Erythroblast (primary cell): ENCODE measurements around the gene MEIS1.

Experiments used
- GATA1 ChIP-seq: IDR thresholded peaks from 2 replicates; pipeline ENCODE4 v1.6.1; 2011; ENCODE audit warnings: low read depth, mild to moderate bottlenecking, control low read depth, low read length, moderate library complexity
- POLR2A ChIP-seq: IDR thresholded peaks from 2 replicates; pipeline ENCODE4 v1.6.1; 2011; ENCODE audit warnings: mild to moderate bottlenecking, low read length

GRCh38 chr2:66481100-66481549 lies 46.2 kb downstream of the MEIS1 start:
- no peak for TF ChIP-seq POLR2A
- TF ChIP-seq GATA1, result no peak
